Hepatocyte (in vitro differentiated cells): ENCODE results near the gene SOX10. TPM values are rescaled to one million over a fixed set of nuclear protein-coding genes. Genes with fewer than 3 reads are reported as not detected.

Experiments used
- DNase-seq: peaks from one replicate; pipeline ENCODE4 v3.0.0-alpha.2; 2016; ENCODE audit warnings: low spot score
- H2AFZ ChIP-seq: fragments of 200-600 bp; sonication (generic); 2 replicates; pipeline ENCODE4 v1.6.0; 2016; ENCODE audit warnings: antibody characterized with exemption, mild to moderate bottlenecking
- H3K27ac ChIP-seq: fragments of 200-600 bp; sonication (generic); 2 replicates; pipeline ENCODE4 v1.5.1; 2016; ENCODE audit warnings: mild to moderate bottlenecking
- H3K27me3 ChIP-seq: fragments of 200-600 bp; sonication (generic); 2 replicates; pipeline ENCODE4 v1.6.1; 2016
- H3K36me3 ChIP-seq: fragments of 200-600 bp; sonication (generic); replicated peaks from 2 replicates; pipeline ENCODE4 v1.5.1; 2016; ENCODE audit warnings: low read depth; ENCODE audit not compliant: insufficient read depth
- H3K4me1 ChIP-seq: fragments of 200-600 bp; sonication (generic); 2 replicates; pipeline ENCODE4 v1.5.1; 2016; ENCODE audit warnings: mild to moderate bottlenecking, moderate library complexity; ENCODE audit not compliant: insufficient read depth
- H3K4me2 ChIP-seq: fragments of 200-600 bp; sonication (generic); 2 replicates; pipeline ENCODE4 v1.6.0; 2016
- H3K4me3 ChIP-seq: fragments of 200-600 bp; sonication (generic); 2 replicates; pipeline ENCODE4 v1.5.1; 2016; ENCODE audit warnings: mild to moderate bottlenecking
- H3K79me2 ChIP-seq: fragments of 200-600 bp; sonication (generic); 2 replicates; pipeline ENCODE4 v1.6.0; 2017; ENCODE audit warnings: mild to moderate bottlenecking
- H3K9me2 ChIP-seq: fragments of 200-600 bp; sonication (generic); replicated peaks from 2 replicates; pipeline ENCODE4 v1.6.0; 2017; ENCODE audit warnings: mild to moderate bottlenecking; ENCODE audit not compliant: insufficient read depth
- H3K9me3 ChIP-seq: fragments of 200-600 bp; sonication (generic); 2 replicates; pipeline ENCODE4 v1.5.1; 2016; ENCODE audit warnings: low read depth, mild to moderate bottlenecking
- H4K20me1 ChIP-seq: fragments of 200-600 bp; sonication (generic); 2 replicates; pipeline ENCODE4 v1.6.0; 2016; ENCODE audit warnings: mild to moderate bottlenecking; ENCODE audit not compliant: insufficient read depth, poor library complexity, severe bottlenecking
- CTCF ChIP-seq: fragments of 200-600 bp; sonication (generic); IDR thresholded peaks from 2 replicates; pipeline ENCODE4 v1.5.1; 2016; ENCODE audit warnings: antibody characterized with exemption, mild to moderate bottlenecking; ENCODE audit not compliant: poor library complexity
- EZH2 ChIP-seq: fragments of 200-600 bp; sonication (generic); IDR thresholded peaks from 2 replicates; pipeline ENCODE4 v1.6.1; 2016; ENCODE audit warnings: antibody characterized with exemption, mild to moderate bottlenecking, borderline replicate concordance
- EZH2phosphoT487 ChIP-seq: fragments of 200-600 bp; sonication (generic); IDR thresholded peaks from one replicate; pipeline ENCODE4 v1.6.1; 2018; ENCODE audit warnings: antibody characterized with exemption, mild to moderate bottlenecking, low read depth, moderate library complexity; ENCODE audit not compliant: unreplicated experiment, severe bottlenecking
- WGBS: methylation state at CpG from one replicate; pipeline ENCODE4 v1.1.6; 2016; ENCODE audit warnings: low lambda C conversion rate; ENCODE audit errors: missing lambda C conversion rate; 5-methylcytosine and 5-hydroxymethylcytosine counted together
- polyA plus RNA-seq: library from polyadenylated mRNA; unstranded; fragments of >200 nt; fragmentation: Nextera tagmentation; extraction: Ambion mirVana; gene quantifications from 2 replicates; pipeline ENCODE4 v1.2.1, GENCODE V29; 2016
- total RNA-seq: library from RNA; depleted of rRNA; stranded (reverse); fragments of >200 nt; gene quantifications from 2 replicates; pipeline ENCODE4 v1.2.3, GENCODE V29; 2014

The SOX10 gene
- total and polyA plus RNA-seq, 2 experiments from 2014 or later, result not detected

- Histone ChIP-seq H3K27ac (no peak overlapping the region), H3K4me1 (no peaks in the 10 kb centered on the region), H3K4me2 (no peak overlapping the region), H2AFZ (no peak overlapping the region), H3K79me2 (no peaks in the 10 kb centered on the region), H3K36me3 (no peaks in the 10 kb centered on the region), H3K4me3 (no peak overlapping the region), H3K9me3 (no peaks in the 10 kb centered on the region), H4K20me1 (no peaks in the 10 kb centered on the region), H3K9me2 (no peaks in the 10 kb centered on the region), H3K27me3 (no peaks in the 10 kb centered on the region)
- no peak for TF ChIP-seq CTCF
- TF ChIP-seq EZH2, result no peak
- no peak for TF ChIP-seq EZH2phosphoT487
- DNase-seq, result no peak
- WGBS, result 97% methylated on average over 4 of the region's 4 CpGs
These were observed 13.5 kb downstream of the SOX10 start for GRCh38 chr22:37970864-37971263.

- 95% methylated on average over 5 of the region's 5 CpGs for WGBS
- Histone ChIP-seq H3K9me3 (no peaks in the 10 kb centered on the region), H2AFZ (no peak overlapping the region), H4K20me1 (peaks cover 5% of the 10 kb centered on the region), H3K4me1 (no peaks in the 10 kb centered on the region), H3K4me3 (no peak overlapping the region), H3K27ac (no peak overlapping the region), H3K9me2 (no peaks in the 10 kb centered on the region), H3K4me2 (no peak overlapping the region), H3K36me3 (no peaks in the 10 kb centered on the region), H3K79me2 (peaks cover 2% of the 10 kb centered on the region), H3K27me3 (no peaks in the 10 kb centered on the region)
- no peak for DNase-seq
- TF ChIP-seq EZH2 (no peak), CTCF (no peak), EZH2phosphoT487 (no peak)
These were observed 15.7 kb downstream of the SOX10 start for GRCh38 chr22:37968452-37969251.

- TF ChIP-seq EZH2phosphoT487, result no peak
- no peak for TF ChIP-seq EZH2
- no peak for TF ChIP-seq CTCF
- WGBS, result 90% methylated on average over 14 of the region's 14 CpGs
- H3K4me1 ChIP-seq, result no peaks in the 10 kb centered on the region
- no peaks in the 10 kb centered on the region for H3K9me3 ChIP-seq
- no peak overlapping the region for H3K4me3 ChIP-seq
- H3K36me3 ChIP-seq, result no peaks in the 10 kb centered on the region
- H2AFZ ChIP-seq, result no peak overlapping the region
- no peak overlapping the region for H3K4me2 ChIP-seq
- H4K20me1 ChIP-seq, result peaks cover 5% of the 10 kb centered on the region
- DNase-seq, result no peak
- peaks cover 2% of the 10 kb centered on the region for H3K79me2 ChIP-seq
- H3K27ac ChIP-seq, result no peak overlapping the region
- no peaks in the 10 kb centered on the region for H3K9me2 ChIP-seq
- H3K27me3 ChIP-seq, result no peaks in the 10 kb centered on the region
These were observed 16.5 kb downstream of the SOX10 start for GRCh38 chr22:37967637-37968451.
